Astrocyte (in vitro differentiated cells and primary cell): ENCODE measurements around the gene GAPT. TPM values are rescaled to one million over a fixed set of nuclear protein-coding genes. Genes with fewer than 3 reads are reported as not detected.
A peak's percentile ranks its signal among the peaks of the same experiment; 100 is the strongest.

Experiments used
- DNase-seq: peaks from one replicate; pipeline ENCODE4 v3.0.0-alpha.2; 2010; ENCODE audit warnings: low read depth
- FAIRE-seq: peaks from 2 replicates; lab custom pipeline; 2011; peaks lifted over from hg19 to GRCh38; lab: Jason Lieb, UNC
- H2AFZ ChIP-seq: 2 replicates; pipeline ENCODE4 v1.6.0; 2012; ENCODE audit warnings: low read depth, low read length, inconsistent platforms
- H3K27ac ChIP-seq: 2 replicates; pipeline ENCODE4 v1.5.1; 2011; ENCODE audit warnings: low read depth, low read length, inconsistent platforms
- H3K27me3 ChIP-seq: 2 replicates; pipeline ENCODE4 v1.6.0; 2011; ENCODE audit warnings: low read length, inconsistent platforms; ENCODE audit not compliant: insufficient read depth
- H3K36me3 ChIP-seq: 2 replicates; pipeline ENCODE4 v1.5.1; 2011; ENCODE audit warnings: low read length, inconsistent platforms; ENCODE audit not compliant: insufficient read depth
- H3K4me1 ChIP-seq: 2 replicates; pipeline ENCODE4 v1.5.1; 2011; ENCODE audit warnings: low read length, inconsistent platforms; ENCODE audit not compliant: insufficient read depth
- H3K4me2 ChIP-seq: 2 replicates; pipeline ENCODE4 v1.6.0; 2012; ENCODE audit warnings: low read length, inconsistent platforms
- H3K4me3 ChIP-seq: 2 replicates; pipeline ENCODE4 v1.5.1; 2011; ENCODE audit warnings: low read depth, mild to moderate bottlenecking, low read length, inconsistent platforms; ENCODE audit not compliant: insufficient read depth
- H3K79me2 ChIP-seq: 2 replicates; pipeline ENCODE4 v1.6.0; 2012; ENCODE audit warnings: mild to moderate bottlenecking, low read length, inconsistent platforms; ENCODE audit not compliant: insufficient read depth
- H3K9ac ChIP-seq: 2 replicates; pipeline ENCODE4 v1.6.0; 2012; ENCODE audit warnings: mild to moderate bottlenecking, low read length, inconsistent platforms
- H3K9me3 ChIP-seq: 2 replicates; pipeline ENCODE4 v1.5.1; 2012; ENCODE audit warnings: low read depth, mild to moderate bottlenecking, low read length, inconsistent platforms; ENCODE audit not compliant: insufficient read depth
- H4K20me1 ChIP-seq: 2 replicates; pipeline ENCODE4 v1.6.0; 2012; ENCODE audit warnings: low read length, inconsistent platforms; ENCODE audit not compliant: insufficient read depth
- H3K27ac Mint-ChIP-seq: one replicate; pipeline ENCODE4 v1.8.0; 2021; ENCODE audit warnings: mild to moderate bottlenecking, mixed read lengths; ENCODE audit not compliant: unreplicated experiment
- H3K27me3 Mint-ChIP-seq: one replicate; pipeline ENCODE4 v1.8.0; 2021; ENCODE audit warnings: low read depth, mixed read lengths; ENCODE audit not compliant: unreplicated experiment
- H3K36me3 Mint-ChIP-seq: one replicate; pipeline ENCODE4 v1.8.0; 2021; ENCODE audit warnings: low read depth, mixed read lengths; ENCODE audit not compliant: unreplicated experiment
- H3K4me1 Mint-ChIP-seq: one replicate; pipeline ENCODE4 v1.8.0; 2021; ENCODE audit warnings: low read depth, mixed read lengths; ENCODE audit not compliant: unreplicated experiment
- H3K4me3 Mint-ChIP-seq: one replicate; pipeline ENCODE4 v1.8.0; 2021; ENCODE audit warnings: mild to moderate bottlenecking, moderate library complexity, mixed read lengths; ENCODE audit not compliant: unreplicated experiment
- H3K9me3 Mint-ChIP-seq: one replicate; pipeline ENCODE4 v1.8.0; 2021; ENCODE audit warnings: mild to moderate bottlenecking, mixed read lengths; ENCODE audit not compliant: unreplicated experiment
- CTCF ChIP-seq: IDR thresholded peaks from 2 replicates; pipeline ENCODE4 v1.5.1; 2011; ENCODE audit warnings: low read depth, mild to moderate bottlenecking, inconsistent platforms, low read length, moderate library complexity; ENCODE audit not compliant: insufficient read depth
- EZH2 ChIP-seq: IDR thresholded peaks from 2 replicates; pipeline ENCODE4 v1.6.1; 2012; ENCODE audit warnings: mild to moderate bottlenecking, low read length, inconsistent platforms; ENCODE audit not compliant: insufficient read depth
- total RNA-seq: library from RNA; stranded (reverse); gene quantifications from 2 replicates; pipeline ENCODE4 v1.2.1, GENCODE V29; 2021

GAPT gene
- total RNA-seq, 1 donor from 2014 or later = not detected

- Mint-ChIP-seq H3K27me3 (no peaks in the 10 kb centered on the region), H3K9me3 (no peaks in the 10 kb centered on the region), H3K36me3 (no peaks in the 10 kb centered on the region), H3K27ac (no peak overlapping the region), H3K4me1 (no peaks in the 10 kb centered on the region), H3K4me3 (no peak overlapping the region)
- Histone ChIP-seq H3K4me2 (no peak overlapping the region), H3K27me3 (no peaks in the 10 kb centered on the region), H3K36me3 (no peaks in the 10 kb centered on the region), H4K20me1 (no peaks in the 10 kb centered on the region), H3K4me1 (no peaks in the 10 kb centered on the region), H3K9me3 (no peaks in the 10 kb centered on the region), H2AFZ (no peak overlapping the region), H3K27ac (no peak overlapping the region), H3K79me2 (no peaks in the 10 kb centered on the region), H3K4me3 (no peak overlapping the region), H3K9ac (no peak overlapping the region)
- no peak for DNase-seq
- TF ChIP-seq EZH2 (no peak), CTCF (no peak)
- FAIRE-seq = no peak
These were observed 709 bp upstream of the GAPT start for GRCh38 chr5:58490402-58491050.

GRCh38 chr5:58493141-58493540 lies 1.9 kb downstream of the GAPT start:
- no peaks in the 10 kb centered on the region for H3K27me3 Mint-ChIP-seq
- H3K9me3 ChIP-seq = no peaks in the 10 kb centered on the region
- no peaks in the 10 kb centered on the region for H4K20me1 ChIP-seq
- FAIRE-seq = no peak
- no peak for DNase-seq
- H3K79me2 ChIP-seq = no peaks in the 10 kb centered on the region
- no peaks in the 10 kb centered on the region for H3K4me1 ChIP-seq
- no peak overlapping the region for H3K27ac ChIP-seq
- H3K27ac Mint-ChIP-seq = no peak overlapping the region
- no peaks in the 10 kb centered on the region for H3K36me3 ChIP-seq
- H3K4me1 Mint-ChIP-seq = no peaks in the 10 kb centered on the region
- TF ChIP-seq CTCF (no peak), EZH2 (no peak)
- no peak overlapping the region for H2AFZ ChIP-seq
- no peaks in the 10 kb centered on the region for H3K9me3 Mint-ChIP-seq
- no peak overlapping the region for H3K9ac ChIP-seq
- H3K36me3 Mint-ChIP-seq = no peaks in the 10 kb centered on the region
- H3K4me2 ChIP-seq = no peak overlapping the region
- no peak overlapping the region for H3K4me3 Mint-ChIP-seq
- H3K27me3 ChIP-seq = no peaks in the 10 kb centered on the region
- H3K4me3 ChIP-seq = no peak overlapping the region

DNA sequence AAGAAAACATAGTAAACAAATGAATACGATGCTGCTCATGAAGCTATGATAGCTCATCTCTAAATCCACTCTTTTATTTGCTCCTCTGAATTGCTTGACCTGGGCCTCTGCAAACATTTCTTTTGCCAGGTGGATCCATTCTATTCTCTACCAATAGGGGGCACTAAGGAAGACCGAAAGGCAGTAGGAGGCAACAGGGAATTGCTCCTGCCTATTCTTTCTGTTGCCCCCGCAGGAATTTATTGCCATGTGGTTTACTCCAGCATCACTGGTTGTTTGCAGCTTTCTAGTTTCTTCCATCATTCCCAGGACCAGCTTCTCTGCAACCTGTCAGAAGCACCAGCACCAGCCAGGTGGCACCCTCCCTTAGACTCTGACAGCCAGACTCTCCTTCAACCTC lies 5.3 kb downstream of the GAPT start:
- no peaks in the 10 kb centered on the region for H3K27me3 Mint-ChIP-seq
- no peaks in the 10 kb centered on the region for H3K9me3 ChIP-seq
- H3K4me2 ChIP-seq = no peak overlapping the region
- H3K9ac ChIP-seq = no peak overlapping the region
- no peak overlapping the region for H3K27ac Mint-ChIP-seq
- no peaks in the 10 kb centered on the region for H3K9me3 Mint-ChIP-seq
- H3K27me3 ChIP-seq = no peaks in the 10 kb centered on the region
- no peaks in the 10 kb centered on the region for H3K4me1 Mint-ChIP-seq
- no peaks in the 10 kb centered on the region for H3K36me3 ChIP-seq
- H3K4me3 Mint-ChIP-seq = no peak overlapping the region
- TF ChIP-seq CTCF = peak; percentile 17
- no peak for TF ChIP-seq EZH2
- no peaks in the 10 kb centered on the region for H3K79me2 ChIP-seq
- no peaks in the 10 kb centered on the region for H3K36me3 Mint-ChIP-seq
- H2AFZ ChIP-seq = no peak overlapping the region
- no peak overlapping the region for H3K27ac ChIP-seq
- no peak overlapping the region for H3K4me3 ChIP-seq
- H4K20me1 ChIP-seq = no peaks in the 10 kb centered on the region
- DNase-seq = no peak
- FAIRE-seq = no peak
- H3K4me1 ChIP-seq = no peaks in the 10 kb centered on the region
